HCT116 (cell line): ENCODE results near the gene PPP1R15A. TPM values are rescaled to one million over a fixed set of nuclear protein-coding genes. Genes with fewer than 3 reads are reported as not detected.

Source experiments
- ATAC-seq: fragments of 200-7000 bp; cut with Tn5 transposase; 2 replicates; pipeline ENCODE4 v1.9.1; 2020; ENCODE audit warnings: mild to moderate bottlenecking, moderate library complexity
- BruUV-seq: library from RNA; stranded (reverse); fragments of 400-500 nt; replicated peaks from 2 replicates; lab custom pipeline; 2021; lab: Mats Ljungman, UMichigan
- CTCF ChIA-PET: fragments of 300-600 bp; sonication (Branson Sonifier 250); formaldehyde crosslinking; loops from one replicate; lab custom pipeline; 2021; ENCODE audit warnings: antibody characterized with exemption; lab: Charles Lee
- POLR2A ChIA-PET: fragments of 300-600, 350-600 bp; sonication (Branson Sonifier 250); formaldehyde crosslinking; loops from one replicate; lab custom pipeline; 2021; ENCODE audit warnings: antibody characterized with exemption; lab: Charles Lee
- RAD21 ChIA-PET, 2 experiments: fragments of 300-600 bp; sonication (Branson Sonifier 250); formaldehyde crosslinking; loops; one replicate each; lab custom pipeline; 2023; ENCODE audit warnings: low total read pairs in 2 of 2; ENCODE audit not compliant: uncharacterized antibody in 2 of 2, unreplicated experiment in 2 of 2, low non-redundant PET in 1 of 2; lab: Charles Lee
- DNase-seq: peaks from one replicate; pipeline ENCODE4 v3.0.0-alpha.2; 2010; ENCODE audit warnings: low read depth, low spot score
- H2AFZ ChIP-seq: fragments of 200-600 bp; shearing (Covaris generic), sonication (generic); 2 replicates; pipeline ENCODE4 v1.6.1; 2017; ENCODE audit warnings: low read depth, mixed run types, mixed read lengths, antibody characterized with exemption, low read length; ENCODE audit not compliant: poor library complexity, severe bottlenecking
- H3K27ac ChIP-seq: 2 replicates; pipeline ENCODE4 v1.5.1; 2012; ENCODE audit warnings: low read depth, low read length
- H3K27me3 ChIP-seq: fragments of 200-600 bp; sonication (generic); 2 replicates; pipeline ENCODE4 v1.6.1; 2016; ENCODE audit warnings: mixed run types, low read length, mixed read lengths; ENCODE audit not compliant: insufficient read depth
- H3K36me3 ChIP-seq, 2 experiments: fragments of 200-500 bp in 1 of 2; fragments of 200-600 bp in 1 of 2; sonication (Bioruptor generic) in 1 of 2; sonication (generic) in 1 of 2; 2 replicates each; pipeline versions ENCODE4 v1.5.1 to v1.6.1; 2014 to 2016; ENCODE audit warnings: low read length in 2 of 2, inconsistent platforms in 1 of 2, mixed read lengths in 1 of 2, mixed run types in 1 of 2; ENCODE audit not compliant: insufficient read depth in 2 of 2, control insufficient read depth in 1 of 2
- H3K4me1 ChIP-seq, 2 experiments: fragments of 200-600 bp in 1 of 2; sonication (generic) in 1 of 2; 2 replicates each; pipeline versions ENCODE4 v1.5.1 to v1.6.1; 2012 to 2017; ENCODE audit warnings: low read length in 2 of 2, inconsistent platforms in 1 of 2, mild to moderate bottlenecking in 1 of 2, mixed read lengths in 1 of 2, mixed run types in 1 of 2, moderate library complexity in 1 of 2; ENCODE audit not compliant: insufficient read depth in 2 of 2, control insufficient read depth in 1 of 2
- H3K4me2 ChIP-seq: fragments of 200-600 bp; sonication (generic); 2 replicates; pipeline ENCODE4 v1.6.1; 2017; ENCODE audit warnings: mixed run types, low read length, mixed read lengths
- H3K4me3 ChIP-seq, 2 experiments: fragments of 200-600 bp in 1 of 2; sonication (generic) in 1 of 2; replicated peaks in 1 of 2; 2 replicates each; pipeline ENCODE4 v1.5.1; 2011 to 2016; ENCODE audit warnings: low read length in 2 of 2, control low read depth in 1 of 2, low read depth in 1 of 2, mild to moderate bottlenecking in 1 of 2, mixed read lengths in 1 of 2, mixed run types in 1 of 2
- H3K79me2 ChIP-seq: fragments of 200-600 bp; sonication (generic); 2 replicates; pipeline ENCODE4 v1.6.1; 2017; ENCODE audit warnings: mild to moderate bottlenecking, mixed run types, low read length, moderate library complexity, mixed read lengths; ENCODE audit not compliant: insufficient read depth
- H3K9ac ChIP-seq: fragments of 200-600 bp; sonication (generic); 2 replicates; pipeline ENCODE4 v1.6.1; 2016; ENCODE audit warnings: low read length, mixed read lengths
- H3K9me2 ChIP-seq: fragments of 200-600 bp; sonication (generic), shearing (Covaris generic); 2 replicates; pipeline ENCODE4 v1.6.1; 2017; ENCODE audit warnings: mixed run types, mild to moderate bottlenecking, moderate library complexity; ENCODE audit not compliant: insufficient read depth
- H3K9me3 ChIP-seq, 2 experiments: fragments of 200-500 bp in 1 of 2; fragments of 200-600 bp in 1 of 2; sonication (Bioruptor generic) in 1 of 2; sonication (generic) in 1 of 2; 2 replicates each; pipeline ENCODE4 v1.6.1; 2014 to 2017; ENCODE audit warnings: low read length in 2 of 2, mixed read lengths in 2 of 2, inconsistent platforms in 1 of 2, low read depth in 1 of 2, mild to moderate bottlenecking in 1 of 2, mixed run types in 1 of 2, moderate library complexity in 1 of 2; ENCODE audit not compliant: control insufficient read depth in 1 of 2, insufficient read depth in 1 of 2
- H4K20me1 ChIP-seq: fragments of 200-600 bp; sonication (generic), shearing (Covaris generic); 2 replicates; pipeline ENCODE4 v1.6.1; 2017; ENCODE audit warnings: mixed run types, mild to moderate bottlenecking, moderate library complexity; ENCODE audit not compliant: insufficient read depth
- CBX3 ChIP-seq: IDR thresholded peaks from 2 replicates; pipeline ENCODE4 v1.6.1; 2012; ENCODE audit warnings: low read depth
- CEBPB ChIP-seq: IDR thresholded peaks from 2 replicates; pipeline ENCODE4 v1.6.1; 2012; ENCODE audit warnings: low read depth
- ELF1 ChIP-seq: IDR thresholded peaks from 2 replicates; pipeline ENCODE4 v1.6.1; 2012; ENCODE audit warnings: low read depth, borderline replicate concordance
- EZH2 ChIP-seq: fragments of 200-600 bp; sonication (generic); IDR thresholded peaks from 2 replicates; pipeline ENCODE4 v1.6.1; 2017; ENCODE audit warnings: antibody characterized with exemption, mixed run types
- EZH2phosphoT487 ChIP-seq: fragments of 200-600 bp; IDR thresholded peaks from 2 replicates; pipeline ENCODE4 v1.6.1; 2018; ENCODE audit warnings: antibody characterized with exemption, borderline replicate concordance
- FOSL1 ChIP-seq: IDR thresholded peaks from 2 replicates; pipeline ENCODE4 v1.6.1; 2012; ENCODE audit warnings: low read depth
- JUND ChIP-seq: IDR thresholded peaks from 2 replicates; pipeline ENCODE4 v1.6.1; 2012
- POLR2A ChIP-seq: IDR thresholded peaks from 2 replicates; pipeline ENCODE4 v1.7.0; 2011; ENCODE audit warnings: borderline replicate concordance; ENCODE audit not compliant: insufficient read depth, insufficient read length; ENCODE audit errors: extremely low read depth
- RAD21 ChIP-seq: IDR thresholded peaks from 2 replicates; pipeline ENCODE4 v1.6.1; 2012; ENCODE audit warnings: low read depth, mild to moderate bottlenecking
- SIN3A ChIP-seq: IDR thresholded peaks from 2 replicates; pipeline ENCODE4 v1.6.1; 2012; ENCODE audit warnings: low read depth
- SP1 ChIP-seq: IDR thresholded peaks from 2 replicates; pipeline ENCODE4 v1.6.1; 2012; ENCODE audit warnings: low read depth
- SRF ChIP-seq: IDR thresholded peaks from 2 replicates; pipeline ENCODE4 v1.6.1; 2012; ENCODE audit warnings: low read depth
- TCF7L2 ChIP-seq: IDR thresholded peaks from 2 replicates; pipeline ENCODE4 v1.7.0; 2011; ENCODE audit warnings: borderline replicate concordance, inconsistent platforms; ENCODE audit not compliant: insufficient read depth, insufficient read length; ENCODE audit errors: extremely low read depth
- YY1 ChIP-seq: IDR thresholded peaks from 2 replicates; pipeline ENCODE4 v1.6.1; 2011; ENCODE audit warnings: low read length, low read depth, moderate library complexity, mild to moderate bottlenecking; ENCODE audit not compliant: insufficient replicate concordance; ENCODE audit errors: extremely low read depth
- ZFX ChIP-seq: fragments of 450-650 bp; IDR thresholded peaks from 2 replicates; pipeline ENCODE4 v1.6.1; 2017
- intact Hi-C: fragments of 100-400 bp; cut with micrococcal nuclease; formaldehyde crosslinking; loops from 2 replicates; pipeline ENCODE4 v1.10.0; 2022
- total RNA-seq: library from RNA; stranded (reverse); gene quantifications from one replicate; pipeline ENCODE4 v1.2.1, GENCODE V29; 2021; ENCODE audit not compliant: unreplicated experiment
- TF ChIP-seq, protein P1 (sequence below), 3 experiments: fragments of 200-600 bp in 1 of 3; sonication (generic) in 1 of 3; IDR thresholded peaks in 2 of 3; conservative IDR thresholded peaks in 1 of 3; 2 replicates each; pipeline ENCODE4 v1.5.1; 2012 to 2017; ENCODE audit warnings: low read depth in 2 of 3, low read length in 2 of 3, antibody characterized with exemption in 1 of 3, borderline replicate concordance in 1 of 3, control low read depth in 1 of 3, mild to moderate bottlenecking in 1 of 3, mixed read lengths in 1 of 3, mixed run types in 1 of 3, moderate library complexity in 1 of 3; ENCODE audit not compliant: insufficient read depth in 1 of 3
- TF ChIP-seq, protein P2 (sequence below): IDR thresholded peaks from 2 replicates; pipeline ENCODE4 v1.6.1; 2012
- TF ChIP-seq, protein P3 (sequence below): IDR thresholded peaks from 2 replicates; pipeline ENCODE4 v1.6.1; 2012
- TF ChIP-seq, protein P4 (sequence below): IDR thresholded peaks from 2 replicates; pipeline ENCODE4 v1.6.1; 2012; ENCODE audit warnings: low read depth
- TF ChIP-seq, protein P5 (sequence below): IDR thresholded peaks from 2 replicates; pipeline ENCODE4 v1.6.1; 2011; ENCODE audit warnings: mild to moderate bottlenecking, low read length, moderate library complexity; ENCODE audit not compliant: insufficient replicate concordance; ENCODE audit errors: extremely low read depth

Gene PPP1R15A
- total RNA-seq, 1 experiment from 2014 or later: 50.3 TPM

DNA sequence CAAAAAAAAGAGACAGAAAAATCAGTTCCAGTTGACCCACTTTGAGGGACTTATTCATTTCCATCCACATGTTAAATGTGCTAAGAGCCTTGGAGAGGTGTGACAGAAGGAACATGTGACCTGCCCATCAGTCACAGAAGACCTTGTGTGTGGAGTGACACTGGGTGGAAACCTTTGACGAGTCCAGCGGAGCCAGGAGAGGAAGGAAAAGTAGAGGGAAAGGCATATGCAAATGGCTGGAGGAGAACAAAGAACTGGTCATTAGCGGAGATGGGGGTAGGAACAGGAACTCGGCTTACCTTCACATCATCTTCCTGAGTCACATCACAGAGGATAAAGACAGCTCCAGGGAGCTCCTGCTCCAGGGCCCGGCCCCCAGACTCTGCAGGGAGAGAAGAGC is 38.2 kb upstream of the PPP1R15A start:
- no peak for ATAC-seq
- ChIA-PET CTCF (interaction anchor here (0.6 kb wide), 1 partner anchor 1512 kb away, joined by 3 read pairs; no protein-coding TSS in a partner anchor), POLR2A (no interaction called here), RAD21 (no interaction called here)
- Histone ChIP-seq H3K9me3 (no peaks in the 10 kb centered on the region), H3K27me3 (no peaks in the 10 kb centered on the region), H3K4me3 (no peak overlapping the region), H3K27ac (no peak overlapping the region), H3K36me3 (peaks cover 0 to 4% of the 10 kb centered on the region in 2 experiments; a peak in 1 of 4 replicates), H3K9me2 (no peaks in the 10 kb centered on the region), H2AFZ (no peak overlapping the region), H3K4me1 (peaks cover 5 to 23% of the 10 kb centered on the region in 2 experiments; a peak in 3 of 4 replicates), H3K4me2 (no peak overlapping the region), H3K79me2 (no peaks in the 10 kb centered on the region), H3K9ac (no peak overlapping the region), H4K20me1 (no peaks in the 10 kb centered on the region)
- no peak for DNase-seq
- BruUV-seq: no TSS peak
- TF ChIP-seq ELF1 (no peak), TCF7L2 (no peak), SRF (no peak), CEBPB (no peak), FOSL1 (no peak), POLR2A (no peak), YY1 (no peak), EZH2 (no peak), SP1 (no peak), SIN3A (no peak), JUND (no peak), RAD21 (no peak), ZFX (no peak), CBX3 (no peak), EZH2phosphoT487 (no peak)
- TF ChIP-seq, protein P1, sequence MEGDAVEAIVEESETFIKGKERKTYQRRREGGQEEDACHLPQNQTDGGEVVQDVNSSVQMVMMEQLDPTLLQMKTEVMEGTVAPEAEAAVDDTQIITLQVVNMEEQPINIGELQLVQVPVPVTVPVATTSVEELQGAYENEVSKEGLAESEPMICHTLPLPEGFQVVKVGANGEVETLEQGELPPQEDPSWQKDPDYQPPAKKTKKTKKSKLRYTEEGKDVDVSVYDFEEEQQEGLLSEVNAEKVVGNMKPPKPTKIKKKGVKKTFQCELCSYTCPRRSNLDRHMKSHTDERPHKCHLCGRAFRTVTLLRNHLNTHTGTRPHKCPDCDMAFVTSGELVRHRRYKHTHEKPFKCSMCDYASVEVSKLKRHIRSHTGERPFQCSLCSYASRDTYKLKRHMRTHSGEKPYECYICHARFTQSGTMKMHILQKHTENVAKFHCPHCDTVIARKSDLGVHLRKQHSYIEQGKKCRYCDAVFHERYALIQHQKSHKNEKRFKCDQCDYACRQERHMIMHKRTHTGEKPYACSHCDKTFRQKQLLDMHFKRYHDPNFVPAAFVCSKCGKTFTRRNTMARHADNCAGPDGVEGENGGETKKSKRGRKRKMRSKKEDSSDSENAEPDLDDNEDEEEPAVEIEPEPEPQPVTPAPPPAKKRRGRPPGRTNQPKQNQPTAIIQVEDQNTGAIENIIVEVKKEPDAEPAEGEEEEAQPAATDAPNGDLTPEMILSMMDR (IDR thresholded peaks at IDR 0.05 in 2 of 3, conservative IDR thresholded peaks at IDR 0.05 in 1 of 3; ENCODE audit: borderline replicate concordance in 1 of 3, insufficient read depth in 1 of 3, low read depth in 2 of 3, low read length in 2 of 3): no peak
- TF ChIP-seq, protein P2, sequence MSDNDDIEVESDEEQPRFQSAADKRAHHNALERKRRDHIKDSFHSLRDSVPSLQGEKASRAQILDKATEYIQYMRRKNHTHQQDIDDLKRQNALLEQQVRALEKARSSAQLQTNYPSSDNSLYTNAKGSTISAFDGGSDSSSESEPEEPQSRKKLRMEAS: no peak
- TF ChIP-seq, protein P3, sequence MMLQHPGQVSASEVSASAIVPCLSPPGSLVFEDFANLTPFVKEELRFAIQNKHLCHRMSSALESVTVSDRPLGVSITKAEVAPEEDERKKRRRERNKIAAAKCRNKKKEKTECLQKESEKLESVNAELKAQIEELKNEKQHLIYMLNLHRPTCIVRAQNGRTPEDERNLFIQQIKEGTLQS: no peak
- TF ChIP-seq, protein P4, sequence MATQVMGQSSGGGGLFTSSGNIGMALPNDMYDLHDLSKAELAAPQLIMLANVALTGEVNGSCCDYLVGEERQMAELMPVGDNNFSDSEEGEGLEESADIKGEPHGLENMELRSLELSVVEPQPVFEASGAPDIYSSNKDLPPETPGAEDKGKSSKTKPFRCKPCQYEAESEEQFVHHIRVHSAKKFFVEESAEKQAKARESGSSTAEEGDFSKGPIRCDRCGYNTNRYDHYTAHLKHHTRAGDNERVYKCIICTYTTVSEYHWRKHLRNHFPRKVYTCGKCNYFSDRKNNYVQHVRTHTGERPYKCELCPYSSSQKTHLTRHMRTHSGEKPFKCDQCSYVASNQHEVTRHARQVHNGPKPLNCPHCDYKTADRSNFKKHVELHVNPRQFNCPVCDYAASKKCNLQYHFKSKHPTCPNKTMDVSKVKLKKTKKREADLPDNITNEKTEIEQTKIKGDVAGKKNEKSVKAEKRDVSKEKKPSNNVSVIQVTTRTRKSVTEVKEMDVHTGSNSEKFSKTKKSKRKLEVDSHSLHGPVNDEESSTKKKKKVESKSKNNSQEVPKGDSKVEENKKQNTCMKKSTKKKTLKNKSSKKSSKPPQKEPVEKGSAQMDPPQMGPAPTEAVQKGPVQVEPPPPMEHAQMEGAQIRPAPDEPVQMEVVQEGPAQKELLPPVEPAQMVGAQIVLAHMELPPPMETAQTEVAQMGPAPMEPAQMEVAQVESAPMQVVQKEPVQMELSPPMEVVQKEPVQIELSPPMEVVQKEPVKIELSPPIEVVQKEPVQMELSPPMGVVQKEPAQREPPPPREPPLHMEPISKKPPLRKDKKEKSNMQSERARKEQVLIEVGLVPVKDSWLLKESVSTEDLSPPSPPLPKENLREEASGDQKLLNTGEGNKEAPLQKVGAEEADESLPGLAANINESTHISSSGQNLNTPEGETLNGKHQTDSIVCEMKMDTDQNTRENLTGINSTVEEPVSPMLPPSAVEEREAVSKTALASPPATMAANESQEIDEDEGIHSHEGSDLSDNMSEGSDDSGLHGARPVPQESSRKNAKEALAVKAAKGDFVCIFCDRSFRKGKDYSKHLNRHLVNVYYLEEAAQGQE: no peak
- TF ChIP-seq, protein P5, sequence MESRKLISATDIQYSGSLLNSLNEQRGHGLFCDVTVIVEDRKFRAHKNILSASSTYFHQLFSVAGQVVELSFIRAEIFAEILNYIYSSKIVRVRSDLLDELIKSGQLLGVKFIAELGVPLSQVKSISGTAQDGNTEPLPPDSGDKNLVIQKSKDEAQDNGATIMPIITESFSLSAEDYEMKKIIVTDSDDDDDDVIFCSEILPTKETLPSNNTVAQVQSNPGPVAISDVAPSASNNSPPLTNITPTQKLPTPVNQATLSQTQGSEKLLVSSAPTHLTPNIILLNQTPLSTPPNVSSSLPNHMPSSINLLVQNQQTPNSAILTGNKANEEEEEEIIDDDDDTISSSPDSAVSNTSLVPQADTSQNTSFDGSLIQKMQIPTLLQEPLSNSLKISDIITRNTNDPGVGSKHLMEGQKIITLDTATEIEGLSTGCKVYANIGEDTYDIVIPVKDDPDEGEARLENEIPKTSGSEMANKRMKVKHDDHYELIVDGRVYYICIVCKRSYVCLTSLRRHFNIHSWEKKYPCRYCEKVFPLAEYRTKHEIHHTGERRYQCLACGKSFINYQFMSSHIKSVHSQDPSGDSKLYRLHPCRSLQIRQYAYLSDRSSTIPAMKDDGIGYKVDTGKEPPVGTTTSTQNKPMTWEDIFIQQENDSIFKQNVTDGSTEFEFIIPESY: no peak
- intact Hi-C loops: loop anchor here (2.0 kb wide), 1 partner anchor 187 kb away; the partner anchor contains the start of gene CA11
